Vagina (tissue), 2 donors: ENCODE results near the gene VPS13C.
"Not testable (repeated sequence)": the region's sequence is repeated elsewhere in the genome, so short reads cannot be mapped to it uniquely, and the experiment has no call there.

Experiments
- POLR2A ChIP-seq, 2 donors: fragments of 450-650 bp; IDR thresholded peaks; one replicate each; pipeline ENCODE4 v1.6.1; 2017; ENCODE audit warnings: antibody characterized with exemption in 2 of 2, mild to moderate bottlenecking in 2 of 2, moderate library complexity in 2 of 2
- TF ChIP-seq, protein P1 (sequence below), 3 experiments: fragments of 450-650 bp in 2 of 3; fragments of 200-600 bp in 1 of 3; sonication (generic) in 1 of 3; IDR thresholded peaks; one replicate each; pipeline ENCODE4 v1.5.1; 2017 to 2019; ENCODE audit warnings: antibody characterized with exemption in 3 of 3, mild to moderate bottlenecking in 2 of 3, moderate library complexity in 2 of 3

GRCh38 chr15:62005354-62005753, 54.9 kb downstream of the VPS13C start:
- TF ChIP-seq, protein P1, sequence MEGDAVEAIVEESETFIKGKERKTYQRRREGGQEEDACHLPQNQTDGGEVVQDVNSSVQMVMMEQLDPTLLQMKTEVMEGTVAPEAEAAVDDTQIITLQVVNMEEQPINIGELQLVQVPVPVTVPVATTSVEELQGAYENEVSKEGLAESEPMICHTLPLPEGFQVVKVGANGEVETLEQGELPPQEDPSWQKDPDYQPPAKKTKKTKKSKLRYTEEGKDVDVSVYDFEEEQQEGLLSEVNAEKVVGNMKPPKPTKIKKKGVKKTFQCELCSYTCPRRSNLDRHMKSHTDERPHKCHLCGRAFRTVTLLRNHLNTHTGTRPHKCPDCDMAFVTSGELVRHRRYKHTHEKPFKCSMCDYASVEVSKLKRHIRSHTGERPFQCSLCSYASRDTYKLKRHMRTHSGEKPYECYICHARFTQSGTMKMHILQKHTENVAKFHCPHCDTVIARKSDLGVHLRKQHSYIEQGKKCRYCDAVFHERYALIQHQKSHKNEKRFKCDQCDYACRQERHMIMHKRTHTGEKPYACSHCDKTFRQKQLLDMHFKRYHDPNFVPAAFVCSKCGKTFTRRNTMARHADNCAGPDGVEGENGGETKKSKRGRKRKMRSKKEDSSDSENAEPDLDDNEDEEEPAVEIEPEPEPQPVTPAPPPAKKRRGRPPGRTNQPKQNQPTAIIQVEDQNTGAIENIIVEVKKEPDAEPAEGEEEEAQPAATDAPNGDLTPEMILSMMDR (IDR thresholded peaks at IDR 0.05) = not testable (repeated sequence)
- TF ChIP-seq POLR2A (IDR thresholded peaks at IDR 0.05) = not testable (repeated sequence)
